HG02763 (cell line): ENCODE data around the gene ZNF628.

Experiments
- ATAC-seq: cut with Tn5 transposase; IDR thresholded peaks from one replicate; pipeline ENCODE4 v1.9.1; 2021; ENCODE audit warnings: mild to moderate bottlenecking, moderate library complexity; ENCODE audit not compliant: unreplicated experiment

The ZNF628 gene

GRCh38 chr19:55464662-55465054 lies 11.8 kb upstream of the ZNF628 start, which contains the start of gene C19orf85:
Gene C19orf85 (minus strand): TSS chr19:55464751. CDS start chr19:55464554, 197 bp downstream.
- ATAC-seq = no peak

- no peak for ATAC-seq
Observed at GRCh38 chr19:55465460-55466240, 10.8 kb upstream of the ZNF628 start.

DNA sequence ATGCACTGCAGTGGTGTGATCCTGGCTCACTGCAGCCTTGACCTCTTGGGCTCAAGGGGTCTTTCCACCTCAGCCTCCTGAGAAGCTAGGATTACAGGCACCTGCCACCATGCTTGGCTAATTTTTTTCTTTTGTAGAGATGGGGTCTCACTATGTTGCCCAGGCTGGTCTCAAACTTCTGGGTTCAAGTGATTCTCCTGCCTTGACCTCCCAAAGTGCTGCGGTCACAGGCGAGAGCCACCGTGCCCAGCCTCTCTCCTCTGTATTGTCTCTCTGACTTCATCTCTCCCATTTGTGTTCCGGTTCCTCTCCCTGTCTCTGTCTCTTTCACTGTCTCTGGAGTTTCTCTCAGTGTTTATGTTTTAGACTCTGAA lies 10.2 kb upstream of the ZNF628 start:
- ATAC-seq = no peak

- no peak for ATAC-seq
Observed at GRCh38 chr19:55467236-55468053, 9.0 kb upstream of the ZNF628 start.

DNA sequence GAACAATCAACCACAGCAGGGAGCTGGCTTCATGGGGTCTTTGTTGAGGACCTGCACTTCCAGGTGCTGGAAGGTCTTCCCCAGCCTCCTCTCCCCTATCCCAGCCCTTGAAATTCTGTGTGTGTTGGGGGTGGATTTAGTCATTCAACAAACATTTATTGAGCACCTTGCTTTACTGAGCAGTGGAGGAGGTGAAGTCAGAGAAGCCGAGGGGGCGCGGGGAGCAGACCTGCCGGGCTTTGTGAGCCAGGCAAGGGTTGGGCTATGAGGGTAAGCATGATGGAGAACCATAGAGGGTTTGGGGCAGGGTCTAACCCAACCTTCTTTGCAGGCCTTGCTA lies 8.4 kb upstream of the ZNF628 start:
- ATAC-seq = no peak

- ATAC-seq = no peak
Observed at GRCh38 chr19:55471266-55471665, 5.2 kb upstream of the ZNF628 start.

- ATAC-seq = no peak
Observed at GRCh38 chr19:55472463-55472862, 4.0 kb upstream of the ZNF628 start.

- no peak for ATAC-seq
Observed at GRCh38 chr19:55473225-55474012, 3.0 kb upstream of the ZNF628 start.

GRCh38 chr19:55474269-55475265 lies 1.9 kb upstream of the ZNF628 start:
- ATAC-seq = no peak

- no peak for ATAC-seq
Observed at GRCh38 chr19:55477905-55478304, 1.5 kb downstream of the ZNF628 start.

DNA sequence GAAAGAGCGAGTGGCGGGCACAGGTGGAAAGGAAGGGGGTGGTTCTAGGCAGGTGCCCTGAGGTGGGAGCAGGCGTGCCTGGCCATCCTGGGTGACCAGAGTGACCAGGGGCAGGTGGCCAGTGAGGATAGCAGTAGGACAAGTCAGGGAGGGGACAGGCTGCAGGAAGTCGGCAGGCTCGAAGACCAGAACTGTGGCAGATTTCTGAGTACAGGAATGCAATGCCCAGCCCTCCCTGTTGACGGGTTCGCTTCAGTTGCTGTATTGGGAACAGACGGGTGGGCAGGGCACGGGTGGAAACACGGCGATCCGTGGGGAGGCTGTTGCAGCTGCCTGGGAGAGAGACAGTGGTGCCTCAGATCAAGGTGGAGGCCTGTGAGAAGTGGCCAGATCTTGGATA lies 1.9 kb downstream of the ZNF628 start:
- no peak for ATAC-seq

- no peak for ATAC-seq
Observed at GRCh38 chr19:55479045-55479444, 2.6 kb downstream of the ZNF628 start.

DNA sequence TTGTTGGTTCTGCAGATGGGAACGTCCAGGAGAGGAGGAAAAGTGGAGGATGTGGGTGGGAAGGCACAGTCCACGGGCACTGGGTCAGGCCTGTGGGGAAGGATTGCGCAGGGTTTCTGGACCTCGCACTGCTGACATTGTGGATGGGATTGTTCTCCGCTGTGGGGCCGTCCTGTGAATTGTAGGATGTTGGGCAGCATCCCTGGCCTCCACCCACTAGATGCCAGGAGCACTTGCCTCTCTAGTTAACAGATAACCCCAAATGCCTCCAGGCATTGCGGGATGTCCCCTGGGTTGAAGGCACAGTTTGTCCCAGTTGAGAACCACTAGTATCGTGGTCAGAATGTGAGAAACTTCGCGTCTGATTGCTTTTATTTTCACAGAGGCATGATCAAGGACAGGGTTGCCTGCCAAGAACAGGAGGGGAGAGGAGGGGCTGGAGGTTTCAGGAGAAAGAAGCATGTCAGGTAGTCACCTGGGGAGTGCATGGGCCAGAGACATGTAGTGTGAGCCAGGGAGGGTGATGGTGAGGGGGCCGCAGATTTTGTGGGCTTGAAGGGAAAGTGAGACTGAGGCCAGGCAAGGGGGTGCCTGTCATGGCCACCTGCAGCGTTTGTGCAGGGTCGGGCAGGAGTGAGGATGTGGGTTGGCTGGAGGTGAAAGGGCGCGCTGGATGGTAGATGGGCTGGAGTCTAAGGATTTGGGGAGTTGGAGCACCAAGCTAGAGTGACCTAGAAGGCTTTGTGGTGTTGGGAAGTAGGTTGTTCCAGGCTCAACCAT lies 3.2 kb downstream of the ZNF628 start:
- no peak for ATAC-seq

- no peak for ATAC-seq
Observed at GRCh38 chr19:55481148-55481793, 4.9 kb downstream of the ZNF628 start.

DNA sequence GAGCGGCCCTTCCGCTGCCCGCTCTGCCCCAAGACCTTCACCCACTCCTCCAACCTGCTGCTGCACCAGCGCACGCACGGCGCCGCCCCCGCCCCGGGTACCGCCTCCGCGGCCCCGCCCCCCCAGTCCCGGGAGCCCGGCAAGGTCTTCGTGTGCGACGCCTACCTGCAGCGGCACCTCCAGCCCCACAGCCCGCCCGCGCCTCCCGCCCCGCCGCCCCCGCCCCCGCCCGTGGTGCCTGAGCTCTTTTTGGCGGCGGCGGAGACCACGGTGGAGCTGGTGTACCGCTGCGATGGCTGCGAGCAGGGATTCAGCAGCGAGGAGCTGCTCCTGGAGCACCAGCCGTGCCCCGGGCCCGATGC lies 5.4 kb downstream of the ZNF628 start:
- ATAC-seq = no peak

- ATAC-seq = no peak
Observed at GRCh38 chr19:55482156-55482961, 5.9 kb downstream of the ZNF628 start.

DNA sequence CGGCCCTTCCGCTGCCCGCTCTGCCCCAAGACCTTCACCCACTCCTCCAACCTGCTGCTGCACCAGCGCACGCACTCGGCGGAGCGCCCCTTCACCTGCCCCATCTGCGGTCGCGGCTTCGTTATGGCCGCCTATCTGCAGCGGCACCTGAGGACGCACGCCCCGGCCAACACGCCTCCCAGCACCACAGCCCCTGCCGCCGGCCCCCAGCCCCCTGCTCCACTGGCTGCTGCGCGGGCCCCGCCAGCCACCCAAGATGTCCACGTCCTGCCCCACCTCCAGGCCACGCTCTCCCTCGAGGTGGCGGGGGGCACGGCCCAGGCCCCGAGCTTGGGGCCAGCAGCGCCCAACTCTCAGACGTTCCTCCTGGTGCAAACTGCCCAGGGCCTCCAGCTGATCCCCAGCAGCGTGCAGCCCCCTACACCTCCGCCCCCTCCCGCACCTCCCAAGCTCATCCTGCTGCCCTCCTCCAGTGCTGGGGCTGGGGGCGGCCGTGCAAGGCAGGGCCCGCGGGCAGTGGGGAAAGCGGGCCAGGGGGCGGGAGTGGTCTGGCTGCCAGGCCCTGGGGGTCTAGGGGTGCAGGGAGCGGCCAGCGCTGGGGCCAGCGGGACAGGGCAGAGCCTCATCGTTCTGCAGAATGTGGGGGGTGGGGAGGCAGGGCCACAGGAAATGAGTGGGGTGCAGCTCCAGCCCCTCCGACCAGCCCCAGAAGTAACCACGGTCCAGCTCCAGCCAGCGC lies 6.7 kb downstream of the ZNF628 start:
- no peak for ATAC-seq
